GM10847 (cell line): ENCODE data around the gene HHEX.

Source experiments
- POLR2A ChIP-seq: IDR thresholded peaks from 2 replicates; pipeline ENCODE4 v1.6.1; 2011; ENCODE audit not compliant: insufficient read length; ENCODE audit errors: extremely low read depth

Gene HHEX

DNA sequence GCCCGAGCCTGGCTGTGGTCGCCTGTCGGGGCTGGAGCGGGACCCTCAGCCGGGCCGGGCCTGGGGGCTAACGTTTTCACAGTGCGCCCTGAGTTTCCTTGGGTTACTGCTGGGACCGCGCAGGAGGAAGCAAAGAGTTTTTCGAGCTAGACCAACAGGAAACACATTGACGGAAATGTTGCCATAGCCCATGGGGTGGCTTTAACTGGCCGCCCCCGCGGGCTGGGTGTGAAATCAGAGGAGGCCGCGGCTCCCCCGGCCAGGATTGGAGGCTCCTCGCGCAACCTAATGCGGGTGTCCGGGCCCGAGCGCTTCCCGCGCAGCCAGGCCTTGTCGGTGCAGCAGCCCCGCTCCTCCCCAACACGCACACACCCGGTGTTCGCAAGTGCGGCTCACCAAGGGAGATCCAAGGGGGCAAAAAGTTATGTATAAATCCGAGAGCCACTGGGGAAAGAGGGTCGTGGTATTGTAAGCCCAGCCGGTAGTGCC lies 1.9 kb downstream of the HHEX start:
- TF ChIP-seq POLR2A = no peak

- TF ChIP-seq POLR2A = no peak
These were observed 2.4 kb downstream of the HHEX start for GRCh38 chr10:92692080-92692671.

GRCh38 chr10:92692697-92693533 lies 3.2 kb downstream of the HHEX start:
- no peak for TF ChIP-seq POLR2A

DNA sequence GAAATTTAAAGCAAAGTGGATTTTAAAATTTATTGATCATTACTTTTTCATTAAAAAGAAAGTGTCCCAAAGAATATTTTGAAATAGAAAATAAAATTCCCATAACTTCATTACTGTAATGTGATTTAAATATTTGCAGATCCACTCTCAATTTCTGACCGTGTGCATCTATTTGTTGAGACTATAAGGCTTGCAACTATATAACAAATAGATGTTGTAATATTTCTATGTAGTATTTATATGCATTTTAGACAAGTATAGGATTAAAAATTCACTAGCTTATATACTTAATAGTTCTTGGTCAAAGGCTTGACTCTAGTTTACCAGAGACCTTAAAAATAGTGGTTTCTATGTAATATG lies 3.8 kb downstream of the HHEX start:
- no peak for TF ChIP-seq POLR2A

- no peak for TF ChIP-seq POLR2A
These were observed 6.2 kb downstream of the HHEX start for GRCh38 chr10:92695679-92696605.

DNA sequence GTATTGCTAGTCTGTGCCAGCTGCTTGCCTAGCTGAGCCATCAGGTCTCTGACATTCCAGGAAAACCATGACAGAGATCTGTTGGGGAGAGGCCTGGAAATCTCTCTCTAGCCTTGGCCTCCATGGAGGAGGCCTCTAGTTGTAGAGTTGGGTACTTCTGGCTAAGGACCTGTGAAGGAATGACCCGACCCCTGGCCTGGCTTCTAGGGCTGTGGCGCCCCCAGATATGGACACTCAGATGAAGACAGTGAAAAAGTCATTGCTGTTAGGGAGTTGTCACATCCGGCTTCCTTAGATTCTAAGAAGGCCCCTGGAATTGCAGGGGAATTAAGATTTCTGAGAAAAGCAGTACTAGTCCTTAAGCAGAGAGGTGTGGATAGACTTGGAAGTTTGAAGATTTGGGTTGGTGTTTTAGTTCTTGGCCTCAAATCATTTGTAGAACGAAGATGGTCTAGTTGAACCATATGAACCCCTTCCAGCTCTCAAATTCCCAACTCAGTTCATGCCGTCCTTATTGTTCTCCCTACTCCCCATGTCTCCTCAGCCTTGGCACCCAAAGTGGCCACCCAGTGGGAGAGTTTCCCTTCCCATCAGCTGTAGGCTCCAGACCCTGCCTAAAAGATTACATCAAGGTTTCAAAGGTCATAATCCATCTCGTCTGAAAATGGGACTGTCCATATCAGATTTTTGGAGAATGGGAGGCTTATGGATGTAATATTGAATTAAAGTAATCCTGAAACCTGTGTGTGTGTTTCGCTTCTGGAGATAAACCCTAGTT lies 7.0 kb downstream of the HHEX start:
- TF ChIP-seq POLR2A = no peak

DNA sequence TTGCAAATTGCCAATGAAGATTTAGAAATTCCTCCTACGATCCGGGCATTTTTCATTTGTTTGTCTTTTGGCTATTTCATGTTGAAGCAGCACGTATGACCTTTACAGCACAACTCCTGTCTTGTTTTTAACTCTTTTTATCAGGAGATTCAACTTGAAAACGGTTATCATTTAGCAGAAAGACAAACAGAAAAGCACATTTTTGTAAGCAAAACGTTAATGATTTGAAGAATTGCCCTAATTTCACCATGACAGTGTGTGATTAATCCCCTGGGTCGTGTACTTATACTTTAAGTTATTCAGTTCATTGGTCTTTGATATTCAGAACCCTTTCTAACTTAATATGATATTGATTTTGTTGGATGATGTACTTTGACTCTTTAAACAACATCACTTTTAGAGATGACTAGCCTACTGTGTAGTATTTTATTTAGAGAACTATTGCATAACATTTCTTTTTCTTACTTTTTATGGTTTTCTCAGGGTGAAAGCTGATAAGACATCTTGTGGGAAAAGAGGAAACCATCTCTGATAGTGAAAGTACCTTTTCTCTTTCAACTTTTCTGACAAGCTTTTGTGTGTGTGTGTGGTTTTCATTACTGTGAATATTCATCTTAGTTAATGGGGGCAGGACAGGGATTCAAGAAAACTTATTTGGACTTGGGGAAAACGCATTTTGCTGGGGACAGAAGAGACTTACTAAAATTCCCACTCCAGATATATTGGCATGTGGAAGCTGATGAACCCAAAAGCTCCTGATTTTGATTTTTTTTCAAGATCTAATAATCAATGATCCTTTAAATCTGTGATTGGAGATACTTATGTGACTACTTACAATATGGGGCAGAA lies 8.1 kb downstream of the HHEX start:
- no peak for TF ChIP-seq POLR2A

DNA sequence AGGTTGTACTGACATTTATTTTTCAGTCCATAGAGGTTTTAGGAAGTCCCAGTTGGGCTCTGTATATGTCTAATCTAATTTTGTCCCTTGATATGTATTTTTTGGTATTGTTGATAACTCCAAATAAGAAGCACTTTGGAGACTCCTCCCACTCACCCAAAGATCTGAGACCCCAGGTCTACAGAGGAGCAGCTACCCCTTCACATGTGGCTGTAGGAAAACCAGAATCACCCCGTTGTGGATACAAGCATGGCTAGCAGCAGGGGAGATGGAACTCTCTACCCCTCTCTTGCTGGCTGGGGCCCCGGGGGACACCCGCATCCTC lies 9.4 kb downstream of the HHEX start:
- TF ChIP-seq POLR2A = no peak

GRCh38 chr10:92699518-92700381 lies 10.0 kb downstream of the HHEX start:
- TF ChIP-seq POLR2A = no peak

DNA sequence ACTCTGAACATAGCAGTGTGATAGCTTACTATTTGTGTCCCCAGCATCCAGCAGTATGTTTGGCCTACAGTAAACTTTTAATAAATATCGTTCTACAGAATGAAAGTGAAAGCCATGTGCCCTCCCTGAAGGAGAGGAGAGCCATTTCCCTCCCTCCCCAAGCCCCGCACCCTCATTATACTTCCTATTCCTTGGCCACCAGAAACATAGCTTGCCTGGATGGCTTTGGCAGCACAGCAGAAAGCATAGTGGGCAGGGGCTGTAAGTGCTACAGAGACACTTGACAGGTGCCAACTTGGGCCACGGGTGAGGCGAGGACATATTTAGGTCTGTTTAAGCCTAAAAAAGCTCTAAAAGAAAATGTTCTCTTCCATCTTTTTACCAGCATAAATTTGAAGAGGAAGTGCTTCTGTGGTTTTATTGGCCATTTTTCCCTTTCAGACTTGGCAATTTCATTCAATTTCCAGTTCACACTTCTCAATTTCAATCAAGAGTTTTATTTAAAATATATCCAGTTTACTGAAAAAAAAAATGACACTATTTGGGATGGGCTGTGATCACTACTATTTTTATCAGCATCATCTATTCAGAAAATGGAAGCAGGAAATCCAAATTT lies 12.7 kb downstream of the HHEX start:
- no peak for TF ChIP-seq POLR2A

- no peak for TF ChIP-seq POLR2A
These were observed 22.5 kb downstream of the HHEX start for GRCh38 chr10:92712016-92712889.
